ENCODE results near the gene RAD51B. TPM values are rescaled to one million over a fixed set of nuclear protein-coding genes. Genes with fewer than 3 reads are reported as not detected.

The RAD51B gene
- total and polyA plus RNA-seq, 9 of the 15 experiments (the other 6 are each of a cell fraction or from before 2014, with no cell fraction given) = 8.5 to 17.3 (median 11.3) TPM

DNA sequence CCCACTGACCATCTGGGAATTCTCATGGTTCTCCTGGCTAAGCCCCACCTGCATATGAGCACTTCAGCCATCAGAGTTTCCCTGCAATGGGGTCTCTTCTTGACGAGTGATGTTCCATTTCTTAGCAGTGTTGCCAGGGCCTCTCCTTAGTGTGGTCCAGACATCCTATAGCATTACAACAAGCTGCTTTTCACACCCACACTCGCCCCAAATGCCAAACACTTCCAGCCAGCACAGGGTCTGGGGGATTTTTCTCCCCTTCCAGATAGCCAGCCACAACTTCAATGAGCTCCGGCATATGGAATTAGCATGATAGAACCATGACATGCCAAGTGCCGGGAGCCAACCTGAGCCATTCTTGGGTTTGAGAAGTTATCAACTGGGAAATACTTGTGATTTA, 705.9 kb downstream of the RAD51B start:
- no peak for DNase-seq (ENCODE audit: extremely low read depth in 1 of 4, low spot score in 3 of 4)
- no peak for FAIRE-seq
- in situ Hi-C loops (cut with MboI) = no loop called here
- POLR2A ChIA-PET = no interaction called here
- Histone ChIP-seq H3K9me3 (replicated peaks; ENCODE audit: control insufficient read depth, insufficient read depth, low read depth, low read length) (0 out of 2 replicates have a peak, but pooled peaks cover 3% of the 10 kb centered on the region), H3K79me2 (ENCODE audit: control insufficient read depth, insufficient read depth, low read length) (no peaks in the 10 kb centered on the region), H3K4me2 (ENCODE audit: insufficient read depth, low read length) (no peak overlapping the region), H3K27ac (ENCODE audit: extremely low read depth, low read depth, low read length) (no peak overlapping the region), H2AFZ (ENCODE audit: low read depth, low read length) (no peak overlapping the region), H3K9me1 (ENCODE audit: control insufficient read depth, insufficient read depth, low read length) (no peaks in the 10 kb centered on the region), H3K27me3 (ENCODE audit: control insufficient read depth in 2 of 2, insufficient read depth in 2 of 2, low read length in 2 of 2) (no peaks in the 10 kb centered on the region), H3K9ac (ENCODE audit: insufficient read depth in 1 of 2, low read depth in 2 of 2, low read length in 2 of 2) (no peak overlapping the region), H4K20me1 (replicated peaks; ENCODE audit: control insufficient read depth, insufficient read depth, low read length) (no peaks in the 10 kb centered on the region), H3K36me3 (ENCODE audit: control insufficient read depth, insufficient read depth, low read length) (no peaks in the 10 kb centered on the region), H3K4me1 (replicated peaks in 1 of 2; ENCODE audit: control insufficient read depth in 2 of 2, insufficient read depth in 2 of 2, low read length in 2 of 2) (no peaks in the 10 kb centered on the region), H3K4me3 (no peak overlapping the region)
- BruUV-seq (replicated peaks) = no TSS peak
- intact Hi-C loops (cut with micrococcal nuclease) = no loop called here
- ATAC-seq = no peak
- WGBS (ENCODE audit: insufficient coverage, low coverage, missing lambda C conversion rate) = 47% methylated on average over 2 of the region's 4 CpGs
- CTCF ChIA-PET (ENCODE audit: low intra/inter-chr PET ratio) = no interaction called here
- TF ChIP-seq FOXP1 (CRISPR knock-in tag; IDR thresholded peaks at IDR 0.05) (no peak), ZNF175 (CRISPR knock-in tag; IDR thresholded peaks at IDR 0.05; ENCODE audit: low read depth) (no peak), HNRNPL (IDR thresholded peaks at IDR 0.05; ENCODE audit: low read depth, low read length) (no peak), U2AF2 (optimal IDR thresholded peaks at IDR 0.05; ENCODE audit: low read depth, low read length) (no peak), ZNF785 (CRISPR knock-in tag; IDR thresholded peaks at IDR 0.05) (no peak), CC2D1A (IDR thresholded peaks at IDR 0.05) (no peak), RBM14 (IDR thresholded peaks at IDR 0.05; ENCODE audit: borderline replicate concordance, insufficient read depth, low read depth, low read length) (no peak)
- TF ChIP-seq, protein P1, sequence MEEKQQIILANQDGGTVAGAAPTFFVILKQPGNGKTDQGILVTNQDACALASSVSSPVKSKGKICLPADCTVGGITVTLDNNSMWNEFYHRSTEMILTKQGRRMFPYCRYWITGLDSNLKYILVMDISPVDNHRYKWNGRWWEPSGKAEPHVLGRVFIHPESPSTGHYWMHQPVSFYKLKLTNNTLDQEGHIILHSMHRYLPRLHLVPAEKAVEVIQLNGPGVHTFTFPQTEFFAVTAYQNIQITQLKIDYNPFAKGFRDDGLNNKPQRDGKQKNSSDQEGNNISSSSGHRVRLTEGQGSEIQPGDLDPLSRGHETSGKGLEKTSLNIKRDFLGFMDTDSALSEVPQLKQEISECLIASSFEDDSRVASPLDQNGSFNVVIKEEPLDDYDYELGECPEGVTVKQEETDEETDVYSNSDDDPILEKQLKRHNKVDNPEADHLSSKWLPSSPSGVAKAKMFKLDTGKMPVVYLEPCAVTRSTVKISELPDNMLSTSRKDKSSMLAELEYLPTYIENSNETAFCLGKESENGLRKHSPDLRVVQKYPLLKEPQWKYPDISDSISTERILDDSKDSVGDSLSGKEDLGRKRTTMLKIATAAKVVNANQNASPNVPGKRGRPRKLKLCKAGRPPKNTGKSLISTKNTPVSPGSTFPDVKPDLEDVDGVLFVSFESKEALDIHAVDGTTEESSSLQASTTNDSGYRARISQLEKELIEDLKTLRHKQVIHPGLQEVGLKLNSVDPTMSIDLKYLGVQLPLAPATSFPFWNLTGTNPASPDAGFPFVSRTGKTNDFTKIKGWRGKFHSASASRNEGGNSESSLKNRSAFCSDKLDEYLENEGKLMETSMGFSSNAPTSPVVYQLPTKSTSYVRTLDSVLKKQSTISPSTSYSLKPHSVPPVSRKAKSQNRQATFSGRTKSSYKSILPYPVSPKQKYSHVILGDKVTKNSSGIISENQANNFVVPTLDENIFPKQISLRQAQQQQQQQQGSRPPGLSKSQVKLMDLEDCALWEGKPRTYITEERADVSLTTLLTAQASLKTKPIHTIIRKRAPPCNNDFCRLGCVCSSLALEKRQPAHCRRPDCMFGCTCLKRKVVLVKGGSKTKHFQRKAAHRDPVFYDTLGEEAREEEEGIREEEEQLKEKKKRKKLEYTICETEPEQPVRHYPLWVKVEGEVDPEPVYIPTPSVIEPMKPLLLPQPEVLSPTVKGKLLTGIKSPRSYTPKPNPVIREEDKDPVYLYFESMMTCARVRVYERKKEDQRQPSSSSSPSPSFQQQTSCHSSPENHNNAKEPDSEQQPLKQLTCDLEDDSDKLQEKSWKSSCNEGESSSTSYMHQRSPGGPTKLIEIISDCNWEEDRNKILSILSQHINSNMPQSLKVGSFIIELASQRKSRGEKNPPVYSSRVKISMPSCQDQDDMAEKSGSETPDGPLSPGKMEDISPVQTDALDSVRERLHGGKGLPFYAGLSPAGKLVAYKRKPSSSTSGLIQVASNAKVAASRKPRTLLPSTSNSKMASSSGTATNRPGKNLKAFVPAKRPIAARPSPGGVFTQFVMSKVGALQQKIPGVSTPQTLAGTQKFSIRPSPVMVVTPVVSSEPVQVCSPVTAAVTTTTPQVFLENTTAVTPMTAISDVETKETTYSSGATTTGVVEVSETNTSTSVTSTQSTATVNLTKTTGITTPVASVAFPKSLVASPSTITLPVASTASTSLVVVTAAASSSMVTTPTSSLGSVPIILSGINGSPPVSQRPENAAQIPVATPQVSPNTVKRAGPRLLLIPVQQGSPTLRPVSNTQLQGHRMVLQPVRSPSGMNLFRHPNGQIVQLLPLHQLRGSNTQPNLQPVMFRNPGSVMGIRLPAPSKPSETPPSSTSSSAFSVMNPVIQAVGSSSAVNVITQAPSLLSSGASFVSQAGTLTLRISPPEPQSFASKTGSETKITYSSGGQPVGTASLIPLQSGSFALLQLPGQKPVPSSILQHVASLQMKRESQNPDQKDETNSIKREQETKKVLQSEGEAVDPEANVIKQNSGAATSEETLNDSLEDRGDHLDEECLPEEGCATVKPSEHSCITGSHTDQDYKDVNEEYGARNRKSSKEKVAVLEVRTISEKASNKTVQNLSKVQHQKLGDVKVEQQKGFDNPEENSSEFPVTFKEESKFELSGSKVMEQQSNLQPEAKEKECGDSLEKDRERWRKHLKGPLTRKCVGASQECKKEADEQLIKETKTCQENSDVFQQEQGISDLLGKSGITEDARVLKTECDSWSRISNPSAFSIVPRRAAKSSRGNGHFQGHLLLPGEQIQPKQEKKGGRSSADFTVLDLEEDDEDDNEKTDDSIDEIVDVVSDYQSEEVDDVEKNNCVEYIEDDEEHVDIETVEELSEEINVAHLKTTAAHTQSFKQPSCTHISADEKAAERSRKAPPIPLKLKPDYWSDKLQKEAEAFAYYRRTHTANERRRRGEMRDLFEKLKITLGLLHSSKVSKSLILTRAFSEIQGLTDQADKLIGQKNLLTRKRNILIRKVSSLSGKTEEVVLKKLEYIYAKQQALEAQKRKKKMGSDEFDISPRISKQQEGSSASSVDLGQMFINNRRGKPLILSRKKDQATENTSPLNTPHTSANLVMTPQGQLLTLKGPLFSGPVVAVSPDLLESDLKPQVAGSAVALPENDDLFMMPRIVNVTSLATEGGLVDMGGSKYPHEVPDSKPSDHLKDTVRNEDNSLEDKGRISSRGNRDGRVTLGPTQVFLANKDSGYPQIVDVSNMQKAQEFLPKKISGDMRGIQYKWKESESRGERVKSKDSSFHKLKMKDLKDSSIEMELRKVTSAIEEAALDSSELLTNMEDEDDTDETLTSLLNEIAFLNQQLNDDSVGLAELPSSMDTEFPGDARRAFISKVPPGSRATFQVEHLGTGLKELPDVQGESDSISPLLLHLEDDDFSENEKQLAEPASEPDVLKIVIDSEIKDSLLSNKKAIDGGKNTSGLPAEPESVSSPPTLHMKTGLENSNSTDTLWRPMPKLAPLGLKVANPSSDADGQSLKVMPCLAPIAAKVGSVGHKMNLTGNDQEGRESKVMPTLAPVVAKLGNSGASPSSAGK (IDR thresholded peaks at IDR 0.05) = no peak
- TF ChIP-seq, protein P2, sequence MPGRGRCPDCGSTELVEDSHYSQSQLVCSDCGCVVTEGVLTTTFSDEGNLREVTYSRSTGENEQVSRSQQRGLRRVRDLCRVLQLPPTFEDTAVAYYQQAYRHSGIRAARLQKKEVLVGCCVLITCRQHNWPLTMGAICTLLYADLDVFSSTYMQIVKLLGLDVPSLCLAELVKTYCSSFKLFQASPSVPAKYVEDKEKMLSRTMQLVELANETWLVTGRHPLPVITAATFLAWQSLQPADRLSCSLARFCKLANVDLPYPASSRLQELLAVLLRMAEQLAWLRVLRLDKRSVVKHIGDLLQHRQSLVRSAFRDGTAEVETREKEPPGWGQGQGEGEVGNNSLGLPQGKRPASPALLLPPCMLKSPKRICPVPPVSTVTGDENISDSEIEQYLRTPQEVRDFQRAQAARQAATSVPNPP (IDR thresholded peaks at IDR 0.05; ENCODE audit: borderline replicate concordance, insufficient read depth, insufficient read length) = no peak
- TF ChIP-seq, protein P3, sequence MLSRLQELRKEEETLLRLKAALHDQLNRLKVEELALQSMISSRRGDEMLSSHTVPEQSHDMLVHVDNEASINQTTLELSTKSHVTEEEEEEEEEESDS (CRISPR knock-in tag; IDR thresholded peaks at IDR 0.05) = no peak

Data from K562 (cell line).